Measurements from ENCODE around the gene OMP.
"Not testable (repeated sequence)": the region's sequence is repeated elsewhere in the genome, so short reads cannot be mapped to it uniquely, and the experiment has no call there.

Gene OMP

GRCh38 chr11:77102246-77103210 lies at the start of gene OMP:
TSS of gene OMP (plus strand) at chr11:77102840. CDS start at chr11:77102840, 0 bp downstream.
- DNase-seq (ENCODE audit: low read depth): no peak

- DNase-seq (ENCODE audit: low read depth): no peak
Observed at GRCh38 chr11:77053217-77054015, 49.2 kb upstream of the OMP start.

- DNase-seq (ENCODE audit: low read depth): no peak
Observed at GRCh38 chr11:77054084-77054483, 48.6 kb upstream of the OMP start.

- DNase-seq (ENCODE audit: low read depth): no peak
Observed at GRCh38 chr11:77055101-77055561, 47.5 kb upstream of the OMP start.

- DNase-seq (ENCODE audit: low read depth): no peak
Observed at GRCh38 chr11:77055913-77056312, 46.7 kb upstream of the OMP start.

GRCh38 chr11:77056814-77057402 lies 45.7 kb upstream of the OMP start:
- DNase-seq (ENCODE audit: low read depth): no peak

- DNase-seq (ENCODE audit: low read depth): no peak
Observed at GRCh38 chr11:77057938-77058474, 44.6 kb upstream of the OMP start.

- no peak for DNase-seq (ENCODE audit: low read depth)
Observed at GRCh38 chr11:77058900-77059299, 43.7 kb upstream of the OMP start.

- no peak for DNase-seq (ENCODE audit: low read depth)
Observed at GRCh38 chr11:77059806-77060205, 42.8 kb upstream of the OMP start.

GRCh38 chr11:77060234-77060633 lies 42.4 kb upstream of the OMP start:
- no peak for DNase-seq (ENCODE audit: low read depth)

- not testable (repeated sequence) for DNase-seq (ENCODE audit: low read depth)
Observed at GRCh38 chr11:77061258-77061657, 41.4 kb upstream of the OMP start.

GRCh38 chr11:77062924-77063323 lies 39.7 kb upstream of the OMP start:
- DNase-seq (ENCODE audit: low read depth): no peak

- no peak for DNase-seq (ENCODE audit: low read depth)
Observed at GRCh38 chr11:77063407-77063806, 39.2 kb upstream of the OMP start.

GRCh38 chr11:77063861-77064260 lies 38.8 kb upstream of the OMP start:
- DNase-seq (ENCODE audit: low read depth): no peak

GRCh38 chr11:77064648-77065217 lies 37.9 kb upstream of the OMP start:
- DNase-seq (ENCODE audit: low read depth): no peak

GRCh38 chr11:77065878-77066228 lies 36.8 kb upstream of the OMP start:
- DNase-seq (ENCODE audit: low read depth): no peak

- peak; percentile 78 for DNase-seq (ENCODE audit: low read depth)
Observed at GRCh38 chr11:77066229-77067042, 36.2 kb upstream of the OMP start, which contains the start of gene CAPN5. TSS of gene CAPN5 (plus strand) at chr11:77066971. CDS start at chr11:77084887, 17,916 bp downstream.

GRCh38 chr11:77067861-77068443 lies 34.7 kb upstream of the OMP start:
- DNase-seq (ENCODE audit: low read depth): no peak

- DNase-seq (ENCODE audit: low read depth): no peak
Observed at GRCh38 chr11:77068457-77069335, 33.9 kb upstream of the OMP start.

Data from activated T-helper 1 cell treated with Interleukin-2 at 50 U/mL for 16 hours (primary cell).